ENCODE data around the gene PLCB3. TPM values are rescaled to one million over a fixed set of nuclear protein-coding genes. Genes with fewer than 3 reads are reported as not detected.
A peak's percentile ranks its signal among the peaks of the same experiment; 100 is the strongest.

The PLCB3 gene
- total RNA-seq, 5 donors from 2014 or later (not counting 1 experiment from before 2014, with no cell fraction given), result 3.6 to 14.9 (median 11.2) TPM

DNA sequence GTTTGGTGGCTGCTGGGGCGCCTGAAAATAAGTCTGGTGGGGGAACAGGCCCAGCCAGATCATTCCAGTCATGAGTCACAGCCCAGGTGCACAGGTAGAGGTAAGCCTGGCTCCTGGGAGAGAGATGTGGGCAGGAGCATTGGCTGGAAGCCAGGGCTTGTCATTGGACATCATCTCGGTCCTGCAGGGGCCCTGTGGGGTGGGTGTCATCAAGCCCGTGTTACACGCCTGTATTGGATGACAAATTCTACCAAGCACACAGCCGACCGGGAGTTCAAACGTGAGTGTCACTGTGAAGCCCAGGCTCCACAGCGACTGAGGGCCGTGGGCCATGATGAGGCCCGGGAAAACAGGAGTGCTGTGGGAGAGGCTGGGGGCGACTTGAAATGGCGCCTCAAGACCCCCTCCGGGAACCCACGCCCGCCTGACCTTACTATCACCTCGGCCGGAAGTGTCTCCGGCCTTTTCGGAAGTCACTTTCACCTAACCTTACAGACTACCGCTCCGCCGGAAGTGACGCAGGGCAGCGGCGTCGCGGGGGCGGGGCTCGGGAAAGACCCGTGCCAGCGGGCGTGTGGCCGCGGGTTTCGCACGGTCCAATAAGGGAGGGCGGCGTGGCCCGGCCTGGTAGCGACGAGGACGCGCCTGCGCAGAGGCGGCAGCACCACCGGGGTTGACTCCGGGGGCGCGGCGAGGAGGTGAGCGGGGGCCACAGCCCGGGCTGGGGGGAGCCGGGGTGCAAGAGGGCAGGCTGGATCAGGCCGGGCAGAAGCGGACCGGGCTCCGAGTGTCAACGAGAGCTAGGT, 10.7 kb upstream of the PLCB3 start, which contains the start of gene FKBP2:
Gene FKBP2 (plus strand): TSS at position 661 of the 806 bp plus-strand sequence. CDS start 1,293 bp downstream, outside the sequence.
- H3K9me3 ChIP-seq, result no peaks in the 10 kb centered on the region
- Mint-ChIP-seq H3K9me3 (no peaks in the 10 kb centered on the region), H3K27me3 (no peaks in the 10 kb centered on the region), H3K4me1 (peaks cover 36 to 45% (median 37%) of the 10 kb centered on the region in 3 donors), H3K36me3 (no peaks in the 10 kb centered on the region), H3K27ac (peak within 1 kb of the TSS; percentile 97), H3K4me3 (peak within 1 kb of the TSS; percentile 83 to 93 (median 89))
- peaks cover 16 to 27% of the 10 kb centered on the region in 2 donors for H3K36me3 ChIP-seq (ENCODE audit: control insufficient read depth in 2 of 2, extremely low read depth in 1 of 2, insufficient read depth in 1 of 2, low read length in 1 of 2)
- DNase-seq, result peak; percentile 95 to 99 (median 98)
- WGBS (ENCODE audit: insufficient coverage), result 2% methylated on average over 46 of the region's 58 CpGs
- peak within 1 kb of the TSS; percentile 97 for H3K27ac ChIP-seq (ENCODE audit: low read length)
- peaks cover 9 to 48% of the 10 kb centered on the region in 2 experiments for H3K4me1 ChIP-seq (ENCODE audit: control insufficient read depth in 1 of 2, extremely low read depth in 1 of 2, insufficient read depth in 2 of 2, low read length in 2 of 2)
- H3K27me3 ChIP-seq (replicated peaks in 1 of 2; ENCODE audit: control insufficient read depth in 2 of 2, extremely low read depth in 1 of 2, insufficient read depth in 2 of 2, low read length in 1 of 2), result no peaks in the 10 kb centered on the region
- peak within 1 kb of the TSS; percentile 49 to 73 for H3K4me3 ChIP-seq (ENCODE audit: control insufficient read depth in 1 of 2, extremely low read depth in 1 of 2, low read length in 1 of 2)
- ChIA-PET POLR2A (interaction anchor here (0.6 to 1.0 kb wide), 3 partner anchors 43 to 77 kb away, joined by 3 to 5 read pairs (median 3); partner anchors contain the start of genes BAD (in 1 of the 2) and TRMT112 (in 1 of the 2)), CTCF (interaction anchor here in 1 of 2 donors (0.6 to 1.1 kb wide), 7 partner anchors 34 to 77 kb away, joined by 3 to 9 read pairs (median 5); partner anchors contain the start of genes BAD, FERMT3, PRDX5 and TRMT112)
- peak; percentile 72 to 74 (median 72) for ATAC-seq (replicated peaks in 1 of 4)

DNA sequence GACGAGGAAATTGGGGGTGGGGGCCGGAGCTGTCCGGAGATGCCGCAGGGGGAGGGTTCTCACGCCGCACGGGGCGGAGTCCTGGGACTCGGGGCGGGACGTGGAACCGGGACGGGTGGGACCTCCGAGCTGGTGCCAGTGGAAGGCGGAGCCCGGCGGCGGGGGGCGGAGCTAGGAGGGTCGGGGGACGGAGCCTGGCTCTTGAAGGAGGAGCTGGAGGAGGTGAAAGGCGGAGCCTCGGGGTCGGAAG, 10.2 kb upstream of the PLCB3 start:
- peak overlapping the region; percentile 97 for H3K27ac Mint-ChIP-seq
- H3K4me3 Mint-ChIP-seq, result peak overlapping the region; percentile 83 to 93 (median 89)
- Histone ChIP-seq H3K4me3 (ENCODE audit: control insufficient read depth in 1 of 2, extremely low read depth in 1 of 2, low read length in 1 of 2) (peak overlapping the region; percentile 49 to 73), H3K27me3 (replicated peaks in 1 of 2; ENCODE audit: control insufficient read depth in 2 of 2, extremely low read depth in 1 of 2, insufficient read depth in 2 of 2, low read length in 1 of 2) (no peaks in the 10 kb centered on the region), H3K36me3 (ENCODE audit: control insufficient read depth in 2 of 2, extremely low read depth in 1 of 2, insufficient read depth in 1 of 2, low read length in 1 of 2) (peaks cover 16 to 27% of the 10 kb centered on the region in 2 donors), H3K9me3 (no peaks in the 10 kb centered on the region), H3K4me1 (ENCODE audit: control insufficient read depth in 1 of 2, extremely low read depth in 1 of 2, insufficient read depth in 2 of 2, low read length in 2 of 2) (peaks cover 9 to 48% of the 10 kb centered on the region in 2 experiments), H3K27ac (ENCODE audit: low read length) (peak overlapping the region; percentile 97)
- H3K4me1 Mint-ChIP-seq, result peaks cover 37 to 43% (median 39%) of the 10 kb centered on the region in 3 donors
- CTCF ChIA-PET, result interaction anchor here in 1 of 2 donors (0.6 to 1.1 kb wide), 7 partner anchors 35 to 77 kb away, joined by 3 to 9 read pairs (median 5); partner anchors contain the start of genes BAD, FERMT3, PRDX5 and TRMT112
- POLR2A ChIA-PET, result interaction anchor here (0.6 to 1.0 kb wide), 3 partner anchors 43 to 76 kb away, joined by 3 to 5 read pairs (median 3); partner anchors contain the start of genes BAD (in 1 of the 2) and TRMT112 (in 1 of the 2)
- ATAC-seq (replicated peaks in 1 of 4) (peak; percentile 80 to 88 (median 82)), DNase-seq (peak in 13 of 35 experiments; percentile 99 to 100 (median 100))
- H3K27me3 Mint-ChIP-seq, result no peaks in the 10 kb centered on the region
- WGBS (ENCODE audit: insufficient coverage), result 1% methylated on average over 22 of the region's 24 CpGs
- no peaks in the 10 kb centered on the region for H3K36me3 Mint-ChIP-seq
- no peaks in the 10 kb centered on the region for H3K9me3 Mint-ChIP-seq

DNA sequence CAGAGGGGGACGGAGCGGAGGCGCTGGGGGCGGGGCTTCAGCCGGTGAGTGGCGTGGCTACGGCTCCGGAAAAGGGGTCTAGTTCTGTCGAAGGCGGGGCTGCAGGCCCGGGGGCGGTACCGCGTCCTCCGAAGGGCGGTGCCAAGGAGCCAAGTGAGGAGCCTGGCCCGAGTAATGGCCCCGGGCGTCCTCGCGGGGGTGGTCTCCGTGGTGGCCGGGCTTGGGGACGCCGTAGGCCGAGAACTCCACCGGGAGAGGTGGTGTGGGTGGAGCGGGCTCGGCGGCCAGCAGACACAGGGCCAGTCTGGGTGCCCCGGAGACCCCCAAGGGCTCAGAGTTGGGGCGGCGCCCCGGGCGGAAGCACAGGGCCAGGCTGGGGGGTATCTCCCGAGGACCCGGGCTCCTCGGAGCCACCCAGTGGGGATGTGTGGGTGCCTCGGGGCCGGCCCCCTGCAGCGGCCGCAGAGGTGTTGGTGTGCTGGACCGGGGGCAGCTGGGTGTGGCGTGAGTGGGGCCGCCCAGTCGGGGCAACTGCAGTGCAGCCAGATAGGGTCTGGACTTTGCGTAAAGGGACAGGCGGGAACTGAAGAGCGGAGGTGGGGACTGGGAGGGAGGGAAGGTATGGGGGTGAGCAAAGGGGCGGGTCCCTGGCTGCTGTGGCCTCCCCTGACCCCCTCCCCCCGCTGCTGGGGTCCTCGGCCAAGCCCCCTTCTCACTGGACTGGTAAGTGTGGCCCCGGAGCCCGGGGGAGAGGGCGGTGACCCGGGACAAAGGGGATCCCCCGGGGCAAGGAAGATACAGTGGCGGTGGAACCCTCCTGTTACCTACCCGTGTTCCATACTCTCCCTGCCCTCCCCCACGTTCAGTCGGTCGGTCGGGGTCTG, 9.6 kb upstream of the PLCB3 start:
- H3K27me3 ChIP-seq (replicated peaks in 1 of 2; ENCODE audit: control insufficient read depth in 2 of 2, extremely low read depth in 1 of 2, insufficient read depth in 2 of 2, low read length in 1 of 2), result no peaks in the 10 kb centered on the region
- Mint-ChIP-seq H3K27me3 (no peaks in the 10 kb centered on the region), H3K36me3 (no peaks in the 10 kb centered on the region), H3K4me1 (peaks cover 37 to 43% (median 39%) of the 10 kb centered on the region in 3 donors), H3K27ac (peak overlapping the region; percentile 97), H3K4me3 (peak overlapping the region; percentile 83 to 93 (median 89)), H3K9me3 (no peaks in the 10 kb centered on the region)
- ChIA-PET CTCF (interaction anchor here in 1 of 2 donors (0.6 to 1.1 kb wide), 7 partner anchors 35 to 77 kb away, joined by 3 to 9 read pairs (median 5); partner anchors contain the start of genes BAD, FERMT3, PRDX5 and TRMT112), POLR2A (interaction anchor here (0.6 to 1.0 kb wide), 4 partner anchors 43 to 76 kb away, joined by 3 to 5 read pairs (median 3); partner anchors contain the start of genes BAD (in 1 of the 2) and TRMT112 (in 1 of the 2))
- H3K4me3 ChIP-seq (ENCODE audit: control insufficient read depth in 1 of 2, extremely low read depth in 1 of 2, low read length in 1 of 2), result peak overlapping the region; percentile 49 to 73
- under 1% methylated on average over 55 of the region's 63 CpGs for WGBS (ENCODE audit: insufficient coverage)
- H3K9me3 ChIP-seq, result no peaks in the 10 kb centered on the region
- ATAC-seq (replicated peaks in 1 of 4) (peak in 2 of 4 experiments; percentile 1 to 2), DNase-seq (peak in 23 of 35 experiments; percentile 30 to 100 (median 99))
- peak overlapping the region; percentile 97 for H3K27ac ChIP-seq (ENCODE audit: low read length)
- peaks cover 9 to 49% of the 10 kb centered on the region in 2 experiments for H3K4me1 ChIP-seq (ENCODE audit: control insufficient read depth in 1 of 2, extremely low read depth in 1 of 2, insufficient read depth in 2 of 2, low read length in 2 of 2)
- peaks cover 16 to 27% of the 10 kb centered on the region in 2 donors for H3K36me3 ChIP-seq (ENCODE audit: control insufficient read depth in 2 of 2, extremely low read depth in 1 of 2, insufficient read depth in 1 of 2, low read length in 1 of 2)

DNA sequence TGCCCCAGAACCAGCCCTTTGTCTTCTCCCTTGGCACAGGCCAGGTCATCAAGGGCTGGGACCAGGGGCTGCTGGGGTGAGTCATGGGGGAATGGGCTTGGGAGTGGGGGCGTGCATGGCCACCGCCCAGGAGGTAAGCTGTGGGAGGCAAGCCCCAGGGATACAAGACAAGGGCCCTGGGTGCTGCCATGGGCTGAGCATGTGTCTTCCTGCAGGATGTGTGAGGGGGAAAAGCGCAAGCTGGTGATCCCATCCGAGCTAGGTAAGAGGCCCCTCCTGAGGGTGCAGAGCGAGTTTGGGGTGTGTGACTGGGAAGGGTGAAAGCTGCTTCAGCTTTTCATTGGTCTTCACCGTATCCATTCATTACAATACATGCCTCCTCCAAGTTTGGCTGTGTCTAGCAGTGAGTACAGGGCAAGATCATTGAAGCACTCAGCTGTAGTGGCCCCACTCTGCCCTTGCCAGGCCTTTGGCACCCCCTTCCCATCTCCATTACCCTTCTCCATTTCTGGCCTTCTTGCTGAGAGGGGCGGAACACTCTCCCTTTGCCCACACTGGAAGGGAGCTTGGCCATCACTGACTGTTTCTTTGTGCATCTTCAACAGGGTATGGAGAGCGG, 8.0 kb upstream of the PLCB3 start:
- ATAC-seq (replicated peaks in 1 of 4), result no peak
- CTCF ChIA-PET, result interaction anchor here in 1 of 2 donors (1.0 kb wide), 1 partner anchor 39 kb away, joined by 3 read pairs; no protein-coding TSS in a partner anchor
- H3K36me3 Mint-ChIP-seq, result no peaks in the 10 kb centered on the region

DNA sequence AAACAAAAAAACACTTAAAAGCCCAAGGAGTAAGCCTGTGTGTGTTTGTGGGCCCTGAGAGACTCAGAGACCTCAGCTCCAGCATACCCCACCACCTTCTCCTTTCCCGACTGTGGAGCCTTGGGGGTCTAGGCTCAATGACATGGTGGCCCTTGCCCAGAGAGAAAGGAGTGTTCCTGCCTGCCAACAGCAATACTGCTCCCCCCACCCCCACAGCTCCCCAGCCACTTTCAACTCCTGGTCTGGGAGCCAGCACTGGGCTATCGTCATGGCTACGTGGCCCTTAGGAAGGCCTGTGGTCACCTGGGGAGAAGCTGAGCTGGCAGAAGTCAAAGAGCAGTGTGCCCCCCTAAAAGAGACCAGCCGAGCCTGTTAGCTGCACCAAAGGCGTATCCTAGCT, 7.2 kb upstream of the PLCB3 start:
- peaks cover 6 to 10% of the 10 kb centered on the region in 2 donors for H3K36me3 ChIP-seq (ENCODE audit: control insufficient read depth in 2 of 2, extremely low read depth in 1 of 2, insufficient read depth in 1 of 2, low read length in 1 of 2)
- no peaks in the 10 kb centered on the region for H3K9me3 ChIP-seq
- H3K4me1 Mint-ChIP-seq, result peaks cover 36 to 50% (median 49%) of the 10 kb centered on the region in 3 donors
- WGBS (ENCODE audit: insufficient coverage), result 49% methylated on average over 2 of the region's 5 CpGs
- ChIA-PET POLR2A (interaction anchor here in 1 of 2 donors (0.5 kb wide), 1 partner anchor 533 kb away, joined by 3 read pairs; no protein-coding TSS in a partner anchor), CTCF (no interaction called here)
- H3K9me3 Mint-ChIP-seq, result no peaks in the 10 kb centered on the region
- H3K27ac Mint-ChIP-seq, result peak overlapping the region; percentile 72 to 77
- ATAC-seq (replicated peaks in 1 of 4) (no peak), DNase-seq (no peak)
- peak overlapping the region; percentile 13 to 93 (median 66) for H3K4me3 Mint-ChIP-seq
- no peaks in the 10 kb centered on the region for H3K36me3 Mint-ChIP-seq
- no peaks in the 10 kb centered on the region for H3K27me3 Mint-ChIP-seq
- no peaks in the 10 kb centered on the region for H3K27me3 ChIP-seq (replicated peaks in 1 of 2; ENCODE audit: control insufficient read depth in 2 of 2, extremely low read depth in 1 of 2, insufficient read depth in 2 of 2, low read length in 1 of 2)
- H3K27ac ChIP-seq (ENCODE audit: low read length), result no peak overlapping the region
- peaks cover 12 to 60% of the 10 kb centered on the region in 2 experiments for H3K4me1 ChIP-seq (ENCODE audit: control insufficient read depth in 1 of 2, extremely low read depth in 1 of 2, insufficient read depth in 2 of 2, low read length in 2 of 2)
- H3K4me3 ChIP-seq (ENCODE audit: control insufficient read depth in 1 of 2, extremely low read depth in 1 of 2, low read length in 1 of 2), result no peak overlapping the region

More for the DNA sequence above, 8.0 kb upstream of the PLCB3 start:
- DNase-seq, result no peak
- POLR2A ChIA-PET, result interaction anchor here in 1 of 2 donors (0.5 kb wide), 1 partner anchor 534 kb away, joined by 3 read pairs; no protein-coding TSS in a partner anchor
- H3K27ac ChIP-seq (ENCODE audit: low read length), result no peak overlapping the region
- H3K27ac Mint-ChIP-seq, result peak overlapping the region; percentile 72 to 77
- no peaks in the 10 kb centered on the region for H3K27me3 ChIP-seq (replicated peaks in 1 of 2; ENCODE audit: control insufficient read depth in 2 of 2, extremely low read depth in 1 of 2, insufficient read depth in 2 of 2, low read length in 1 of 2)
- H3K4me1 Mint-ChIP-seq, result peaks cover 36 to 50% (median 49%) of the 10 kb centered on the region in 3 donors
- no peaks in the 10 kb centered on the region for H3K9me3 ChIP-seq
- peaks cover 12 to 60% of the 10 kb centered on the region in 2 experiments for H3K4me1 ChIP-seq (ENCODE audit: control insufficient read depth in 1 of 2, extremely low read depth in 1 of 2, insufficient read depth in 2 of 2, low read length in 2 of 2)
- H3K9me3 Mint-ChIP-seq, result no peaks in the 10 kb centered on the region
- peak overlapping the region; percentile 46 to 93 (median 66) for H3K4me3 Mint-ChIP-seq
- WGBS (ENCODE audit: insufficient coverage), result no CpG with 5 or more reads among the region's 8 CpGs
- H3K4me3 ChIP-seq (ENCODE audit: control insufficient read depth in 1 of 2, extremely low read depth in 1 of 2, low read length in 1 of 2), result no peak overlapping the region
- no peaks in the 10 kb centered on the region for H3K27me3 Mint-ChIP-seq
- H3K36me3 ChIP-seq (ENCODE audit: control insufficient read depth in 2 of 2, extremely low read depth in 1 of 2, insufficient read depth in 1 of 2, low read length in 1 of 2), result peaks cover 8 to 17% of the 10 kb centered on the region in 2 donors

Data from T-cell (primary cell).